Hematopoietic multipotent progenitor cell treated with erythropoietin and hydrocortisone succinate and interleukin-3 and kit ligand, for 8 days (in vitro differentiated cells): ENCODE results near the gene CXCL9.
A peak's percentile ranks its signal among the peaks of the same experiment; 100 is the strongest.
"Not testable (repeated sequence)": the region's sequence is repeated elsewhere in the genome, so short reads cannot be mapped to it uniquely, and the experiment has no call there.

Source experiments
- DNase-seq: peaks from one replicate; pipeline ENCODE4 v3.0.0-alpha.2; 2015

CXCL9 gene

DNA sequence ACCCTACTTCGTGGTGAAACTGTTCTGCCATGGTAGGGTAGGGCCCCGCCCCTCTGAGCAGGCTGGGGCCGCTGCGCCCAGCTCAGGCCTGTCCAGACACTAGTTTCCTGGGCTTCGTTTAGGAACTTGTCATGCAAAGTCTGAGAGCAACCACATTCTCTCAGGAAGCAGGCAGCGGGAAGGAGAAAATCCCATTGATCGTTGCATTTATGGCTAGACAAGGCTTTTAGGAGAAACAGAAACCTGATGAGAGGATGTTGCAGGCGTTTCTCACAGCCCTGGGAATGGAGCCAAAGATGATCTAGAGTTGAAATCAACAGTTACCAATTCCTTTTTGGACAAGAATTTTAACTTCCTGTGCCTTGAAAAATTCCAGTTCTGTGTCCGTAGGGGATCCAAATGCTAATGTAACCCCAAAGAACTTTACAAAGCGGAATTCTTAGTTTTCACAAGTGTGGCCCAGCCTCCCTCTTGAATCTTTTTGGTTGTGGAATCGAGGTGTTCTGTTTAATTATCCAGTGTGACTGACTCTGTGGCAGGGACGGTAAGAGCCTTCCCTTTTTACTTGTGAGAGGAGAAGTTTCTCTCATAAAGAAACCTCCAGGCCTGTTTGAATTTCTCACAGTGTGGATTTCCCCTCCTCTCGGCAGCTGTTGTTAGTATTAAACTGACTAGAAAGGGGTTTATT lies 4.5 kb upstream of the CXCL9 start:
- DNase-seq, result no peak

DNA sequence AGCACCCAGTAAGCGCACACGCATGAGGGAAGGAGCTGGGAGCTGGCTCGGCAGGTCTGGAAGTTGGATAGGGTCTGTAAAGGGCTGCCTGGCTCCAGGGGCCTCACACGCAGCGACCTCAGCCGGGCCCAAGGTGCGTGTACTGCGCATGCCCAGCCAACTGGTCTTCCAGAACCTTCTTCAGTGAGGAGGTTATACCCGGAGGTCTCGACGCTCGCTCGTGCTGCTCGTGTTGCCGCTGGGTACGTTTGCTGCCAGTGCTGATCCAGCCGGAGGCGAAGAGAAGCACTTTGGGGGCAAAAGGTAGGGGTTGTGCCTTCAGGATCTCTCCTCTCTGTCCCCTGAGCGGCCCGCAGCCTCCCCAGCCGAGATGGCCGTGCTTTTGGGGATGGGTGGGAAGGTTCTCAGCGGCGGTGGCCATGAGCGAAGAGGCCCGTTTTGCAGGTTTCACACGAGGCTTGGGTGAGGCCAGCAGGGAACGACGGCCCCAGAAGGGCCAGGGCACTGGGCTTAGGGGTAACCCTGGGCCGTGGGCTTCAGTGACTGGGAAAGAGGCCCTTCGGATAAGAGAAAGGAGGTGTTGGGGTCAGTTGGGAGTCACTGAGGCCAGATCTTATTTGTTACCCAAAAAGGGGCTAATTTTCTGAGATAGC lies 3.8 kb upstream of the CXCL9 start:
- no peak for DNase-seq

GRCh38 chr4:76010576-76010975 lies 3.3 kb upstream of the CXCL9 start:
- DNase-seq, result no peak

DNA sequence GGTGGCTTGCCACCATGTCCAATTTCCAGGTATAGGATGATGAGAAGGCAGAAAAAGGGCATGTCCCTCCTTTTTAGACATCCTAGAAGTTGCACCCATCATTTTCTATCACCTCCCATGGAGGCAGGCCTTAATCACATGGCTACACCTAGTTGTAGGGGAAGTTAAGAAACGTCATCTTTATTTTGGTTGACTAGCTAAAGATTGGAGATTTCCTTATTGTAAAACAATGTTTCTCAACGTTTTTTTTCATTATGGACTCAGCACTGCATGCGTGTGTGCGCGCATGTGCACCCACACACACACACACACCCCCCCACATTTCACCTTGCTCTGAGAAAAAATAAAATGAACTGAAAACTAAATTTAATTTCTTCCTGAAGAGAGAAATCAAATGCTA lies 2.0 kb upstream of the CXCL9 start:
- no peak for DNase-seq

- no peak for DNase-seq
These were observed 3.7 kb downstream of the CXCL9 start for GRCh38 chr4:76003620-76004019.

DNA sequence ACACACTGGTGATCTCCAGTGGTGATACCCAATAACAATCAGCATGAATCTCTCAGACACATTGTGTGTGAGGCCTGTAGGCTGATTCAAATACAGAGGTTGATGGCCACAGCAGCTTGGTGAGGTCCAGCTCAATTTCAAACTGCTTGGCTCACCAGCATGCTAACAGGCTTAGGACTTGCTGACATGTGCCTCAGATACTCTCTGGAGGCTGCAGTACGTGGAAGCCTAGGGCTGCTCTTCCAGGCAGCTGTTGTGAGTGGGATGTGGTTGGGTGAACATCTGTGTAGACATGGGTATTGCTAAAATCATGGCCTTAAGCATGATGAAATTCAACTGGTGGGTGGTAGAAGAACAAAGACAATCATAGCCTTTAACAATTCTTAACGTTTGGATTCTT lies 4.3 kb downstream of the CXCL9 start:
- DNase-seq, result no peak

- no peak for DNase-seq
These were observed 5.1 kb downstream of the CXCL9 start for GRCh38 chr4:76002176-76002575.

DNA sequence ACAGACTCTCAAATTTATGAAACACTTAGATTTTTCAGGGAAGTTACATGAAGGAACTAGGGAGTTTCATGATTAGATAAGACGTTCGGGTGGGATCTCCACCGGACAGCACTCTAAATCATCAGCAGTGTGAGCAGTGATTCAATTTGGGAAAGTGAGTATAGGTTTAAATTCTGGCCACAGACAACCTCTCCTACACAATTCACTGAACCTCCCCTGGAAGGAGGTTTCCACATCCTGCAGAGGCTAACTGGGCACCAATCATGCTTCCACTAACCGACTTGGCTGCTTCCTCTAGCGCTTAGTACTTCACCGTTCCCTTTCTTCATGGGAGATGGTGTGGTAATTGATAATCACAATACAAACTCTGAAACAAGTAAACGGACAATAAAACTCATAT lies 5.6 kb downstream of the CXCL9 start:
- no peak for DNase-seq

DNA sequence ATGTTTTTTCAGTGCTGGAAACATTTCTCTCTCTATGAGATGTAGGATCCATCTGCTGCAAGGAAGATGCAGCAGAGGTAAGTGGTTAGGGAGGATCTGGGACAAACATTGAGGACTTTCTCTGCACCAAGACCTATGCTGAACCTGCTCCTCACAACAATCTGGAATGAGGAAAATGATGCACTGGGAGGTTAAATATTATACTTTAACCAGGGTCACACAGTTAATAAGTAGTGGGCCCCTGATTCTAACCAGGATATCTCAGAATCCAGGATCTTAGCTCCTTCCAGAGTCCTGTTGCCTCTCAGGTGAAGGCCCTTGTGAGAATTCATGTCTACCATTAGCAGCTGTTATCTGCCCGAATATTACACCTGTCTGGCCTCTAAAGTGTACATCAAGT lies 7.0 kb downstream of the CXCL9 start:
- no peak for DNase-seq

DNA sequence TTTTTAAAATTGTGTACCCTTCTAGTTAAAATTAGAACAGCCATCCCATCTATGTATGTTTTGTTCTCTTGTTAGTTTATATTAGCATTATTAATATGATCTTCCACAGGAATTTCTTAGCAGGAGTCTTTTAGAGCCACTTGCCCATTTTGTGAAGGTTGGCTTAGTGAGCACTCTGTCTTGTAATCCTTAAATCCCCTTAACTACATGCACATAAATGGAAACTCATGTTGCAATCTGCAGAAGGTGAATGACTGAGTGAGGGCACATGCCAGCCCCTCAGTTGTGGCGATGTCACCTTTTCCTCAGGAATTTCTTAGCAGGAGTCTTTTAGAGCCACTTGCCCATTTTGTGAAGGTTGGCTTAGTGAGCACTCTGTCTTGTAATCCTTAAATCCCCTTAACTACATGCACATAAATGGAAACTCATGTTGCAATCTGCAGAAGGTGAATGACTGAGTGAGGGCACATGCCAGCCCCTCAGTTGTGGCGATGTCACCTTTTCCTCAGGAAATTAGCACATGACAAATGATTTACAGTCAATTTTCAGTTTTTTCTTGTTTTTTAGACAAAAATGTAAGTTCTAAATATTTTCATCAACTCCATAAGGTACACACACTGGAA lies 8.7 kb downstream of the CXCL9 start:
- not testable (repeated sequence) for DNase-seq

DNA sequence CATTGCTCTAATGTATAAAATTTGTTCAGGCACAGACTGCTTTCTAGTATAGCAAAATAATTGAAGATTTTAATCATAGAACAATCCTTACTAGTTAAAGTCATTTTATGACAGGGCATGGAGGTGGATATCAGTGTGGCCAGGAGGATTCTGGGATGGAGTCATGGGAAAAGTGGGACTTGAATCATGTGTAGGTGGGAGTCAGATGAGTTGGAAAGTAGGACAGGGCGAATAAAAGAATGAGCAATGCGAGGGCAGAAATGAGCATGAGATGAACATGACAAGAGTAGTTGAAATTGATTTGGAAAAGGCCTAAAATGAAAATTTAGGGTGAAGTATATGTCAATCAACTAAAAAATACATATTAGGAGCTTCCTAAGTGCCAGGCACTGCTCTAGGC lies 9.4 kb downstream of the CXCL9 start:
- DNase-seq, result no peak

DNA sequence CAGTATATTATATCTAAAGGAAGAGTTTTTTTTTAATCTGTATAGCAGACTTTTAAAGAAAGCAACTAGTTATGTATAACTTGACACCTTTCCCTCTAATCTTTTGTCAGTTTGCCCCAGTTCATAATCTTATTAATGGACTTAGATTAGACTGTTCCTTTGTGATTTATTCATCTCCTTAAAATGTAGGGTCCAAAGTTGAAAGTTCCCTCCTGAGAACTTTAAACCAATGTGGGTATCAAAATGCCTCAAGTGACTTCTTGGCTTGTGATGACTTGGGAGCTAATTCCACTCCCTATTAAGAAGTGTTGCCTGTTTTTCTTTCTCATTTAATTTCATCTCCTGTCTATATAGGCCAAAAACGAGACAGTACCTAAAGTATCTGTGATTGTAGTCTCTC lies 10.2 kb downstream of the CXCL9 start:
- DNase-seq, result no peak

GRCh38 chr4:75995727-75996126 lies 11.6 kb downstream of the CXCL9 start:
- DNase-seq, result peak; percentile 70

GRCh38 chr4:75992462-75992861 lies 14.8 kb downstream of the CXCL9 start:
- DNase-seq, result no peak

DNA sequence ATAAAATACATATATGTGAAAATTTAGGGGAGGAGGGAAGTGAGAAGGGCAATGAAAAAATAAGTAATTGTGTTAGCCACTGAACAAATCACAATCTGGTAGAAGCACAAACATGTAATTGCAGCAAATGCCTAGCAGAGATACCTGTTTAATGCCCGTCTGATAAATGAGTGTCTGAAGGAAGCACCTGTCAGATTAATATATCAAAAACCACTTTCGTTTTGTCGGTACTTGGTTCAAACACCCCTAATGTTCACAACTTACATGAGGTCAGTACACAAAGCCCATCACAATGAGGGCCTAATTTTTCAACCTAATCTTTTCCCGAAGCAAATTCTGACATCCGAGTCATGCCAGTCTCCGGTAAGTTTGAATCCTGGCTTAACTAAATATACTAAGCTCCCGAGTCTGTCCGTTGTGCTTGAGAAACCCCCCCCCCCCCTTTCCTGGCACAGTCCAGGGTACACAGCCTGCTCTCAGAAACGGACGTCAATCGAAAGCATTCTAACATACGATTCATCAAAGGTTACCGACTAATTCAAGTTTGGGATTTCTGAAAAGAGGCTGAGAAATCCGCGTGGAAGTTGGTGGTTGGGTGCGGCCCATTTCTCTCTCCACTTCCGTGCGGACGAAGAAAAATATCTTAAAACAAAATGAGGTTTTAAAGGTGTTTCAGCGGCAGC lies 17.3 kb downstream of the CXCL9 start:
- DNase-seq, result peak; percentile 4

DNA sequence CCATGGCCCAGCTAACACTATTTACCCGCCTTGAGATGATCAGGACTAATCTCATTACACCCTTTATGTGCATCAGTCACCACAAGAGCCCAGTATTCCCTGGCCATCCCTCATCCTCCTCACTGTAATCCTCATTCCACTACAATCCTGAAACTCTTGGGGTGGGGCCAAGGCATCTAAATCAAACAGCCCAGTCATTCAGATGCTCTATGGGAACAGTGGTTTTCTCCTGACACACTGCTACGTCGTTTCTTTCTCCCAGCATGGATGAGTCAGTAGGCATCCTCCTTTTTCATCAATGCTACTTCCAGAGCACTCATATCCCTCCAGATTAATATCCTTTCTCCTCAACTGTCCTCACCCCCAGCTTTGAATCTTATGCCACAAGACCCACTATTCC lies 22.2 kb downstream of the CXCL9 start:
- no peak for DNase-seq

DNA sequence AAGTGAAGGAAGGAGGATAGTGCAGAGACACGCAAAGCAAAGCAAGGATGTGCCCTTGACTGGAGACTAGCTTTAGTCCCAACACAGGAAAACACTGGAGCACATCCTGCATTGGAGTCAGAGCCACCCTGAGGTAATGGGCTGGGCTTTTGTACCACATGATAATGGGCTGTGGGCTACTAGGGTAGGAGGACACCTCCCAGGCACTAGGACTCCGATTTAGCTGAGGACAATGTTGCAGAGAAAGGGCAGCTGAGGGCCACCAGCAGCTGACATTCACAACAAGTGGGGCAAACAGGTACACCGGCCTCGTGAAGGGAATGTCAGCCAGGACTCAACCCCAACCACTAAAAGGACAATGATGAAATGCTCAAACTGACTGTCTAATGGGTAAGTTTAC lies 26.7 kb downstream of the CXCL9 start:
- no peak for DNase-seq

GRCh38 chr4:75976177-75976576 lies 31.1 kb downstream of the CXCL9 start:
- no peak for DNase-seq

DNA sequence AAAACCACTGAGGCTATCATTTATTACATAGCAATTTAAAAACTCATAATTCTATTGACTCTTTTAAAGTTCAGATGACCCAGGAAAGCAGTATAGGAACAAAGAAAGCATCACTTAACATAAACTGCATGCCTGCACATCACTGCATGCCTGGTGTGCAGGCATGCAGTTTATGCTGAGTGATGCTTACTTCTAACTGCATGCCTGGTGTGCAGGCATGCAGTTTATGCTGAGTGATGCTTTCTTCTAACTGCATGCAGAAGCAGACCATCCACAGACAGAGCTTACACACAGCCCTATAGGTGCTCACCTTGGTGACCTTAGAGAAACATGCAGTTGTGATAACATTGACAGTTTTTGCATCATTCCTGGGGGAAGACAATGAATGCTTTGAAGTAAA lies 33.5 kb downstream of the CXCL9 start:
- no peak for DNase-seq

DNA sequence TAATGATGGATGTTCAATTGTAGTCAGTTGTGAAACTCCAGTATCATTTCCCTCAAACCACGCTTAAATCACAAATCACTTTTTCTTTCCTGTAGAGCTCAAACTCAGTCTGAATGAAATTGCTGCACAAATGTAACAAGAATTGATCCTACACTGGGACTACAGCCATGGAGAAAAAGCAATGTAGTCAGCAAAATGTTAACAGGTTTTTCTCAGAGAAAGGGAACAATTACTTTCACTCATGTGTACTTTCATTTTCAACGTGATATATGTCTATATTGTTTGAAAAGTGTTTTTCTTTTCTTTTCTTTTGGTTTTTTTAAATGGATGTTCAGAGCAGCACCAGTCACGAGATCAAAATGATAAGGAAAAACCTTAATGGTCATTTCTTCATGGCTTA lies 39.2 kb downstream of the CXCL9 start:
- no peak for DNase-seq

GRCh38 chr4:75963558-75963957 lies 43.8 kb downstream of the CXCL9 start:
- no peak for DNase-seq

DNA sequence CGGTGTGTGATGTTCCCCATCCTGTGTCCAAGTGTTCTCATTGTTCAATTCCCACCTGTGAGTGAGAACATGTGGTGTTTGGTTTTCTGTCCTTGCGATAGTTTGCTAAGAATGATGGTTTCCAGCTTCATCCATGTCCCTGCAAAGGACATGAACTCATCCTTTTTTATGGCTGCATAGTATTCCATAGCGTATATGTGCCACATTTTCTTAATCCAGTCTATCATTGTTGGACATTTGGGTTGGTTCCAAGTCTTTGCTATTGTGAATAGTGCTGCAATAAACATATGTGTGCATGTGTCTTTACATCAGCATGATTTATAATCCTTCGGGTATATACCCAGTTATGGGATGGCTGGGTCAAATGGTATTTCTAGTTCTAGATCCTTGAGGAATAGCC lies 45.2 kb downstream of the CXCL9 start:
- not testable (repeated sequence) for DNase-seq

DNA sequence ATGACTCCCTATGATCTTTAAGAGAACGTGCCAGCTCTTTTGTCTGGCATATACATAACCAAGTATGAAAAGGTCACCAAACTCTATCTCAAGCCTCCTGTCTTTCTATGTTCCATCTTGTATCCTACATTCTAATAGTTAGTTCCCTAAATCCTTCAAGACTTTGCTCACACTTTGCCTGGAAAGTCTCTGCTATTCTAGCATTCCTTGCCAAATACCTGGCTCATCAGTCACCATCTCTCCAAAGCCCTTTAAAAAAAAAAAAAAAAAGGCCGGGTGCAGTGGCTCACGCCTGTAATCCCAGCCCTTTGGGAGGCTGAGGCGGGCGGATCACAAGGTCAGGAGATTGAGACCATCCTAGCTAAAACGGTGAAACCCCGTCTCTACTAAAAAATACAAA lies 48.8 kb downstream of the CXCL9 start:
- not testable (repeated sequence) for DNase-seq

- peak; percentile 33 for DNase-seq
These were observed 52.5 kb downstream of the CXCL9 start for GRCh38 chr4:75954811-75955210.
